ENCODE measurements around the gene SMIM12.
A peak's percentile ranks its signal among the peaks of the same experiment; 100 is the strongest.

Gene SMIM12, protein sequence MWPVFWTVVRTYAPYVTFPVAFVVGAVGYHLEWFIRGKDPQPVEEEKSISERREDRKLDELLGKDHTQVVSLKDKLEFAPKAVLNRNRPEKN

DNA sequence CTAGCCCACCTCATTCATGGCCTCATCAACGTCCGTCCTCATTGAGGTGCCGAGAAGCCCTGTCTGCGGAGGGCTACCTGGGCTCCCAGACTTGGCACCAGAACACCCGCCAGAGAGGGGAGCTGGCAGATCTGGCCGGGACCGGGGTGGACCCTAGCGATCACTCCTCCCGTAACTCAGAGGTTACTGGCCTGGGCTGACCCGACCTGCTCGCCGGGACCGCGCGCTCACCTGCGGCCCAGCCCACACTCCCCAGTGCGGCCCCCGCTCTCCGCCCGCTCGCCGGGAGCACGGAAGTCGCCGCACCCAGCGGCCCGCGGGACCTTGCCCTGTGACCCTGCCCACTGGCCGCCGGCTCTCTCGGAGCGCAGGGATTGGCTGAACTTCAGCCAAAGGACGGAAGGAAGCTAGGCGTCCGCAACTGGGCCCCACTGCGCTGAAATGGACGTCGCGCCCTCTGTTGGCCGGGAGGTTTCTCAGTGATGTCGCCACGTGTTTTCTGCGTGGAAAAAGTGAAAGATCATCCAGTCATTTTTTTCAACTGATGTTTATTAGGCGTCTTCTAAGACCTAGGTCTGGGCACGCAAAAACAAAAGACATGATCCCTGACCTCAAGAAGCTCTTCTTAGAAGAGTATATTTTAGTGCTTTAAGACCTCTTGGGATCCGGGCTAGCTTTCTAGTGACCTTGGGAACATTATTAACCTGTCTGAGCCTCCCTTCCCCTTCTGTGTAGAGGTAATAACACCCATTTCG lies at the start of gene SMIM12:
TSS of gene SMIM12 (minus strand) at position 304 of the 755 bp plus-strand sequence. CDS start 3,772 bp downstream, outside the sequence.
- peak; percentile 87 for DNase-seq

DNA sequence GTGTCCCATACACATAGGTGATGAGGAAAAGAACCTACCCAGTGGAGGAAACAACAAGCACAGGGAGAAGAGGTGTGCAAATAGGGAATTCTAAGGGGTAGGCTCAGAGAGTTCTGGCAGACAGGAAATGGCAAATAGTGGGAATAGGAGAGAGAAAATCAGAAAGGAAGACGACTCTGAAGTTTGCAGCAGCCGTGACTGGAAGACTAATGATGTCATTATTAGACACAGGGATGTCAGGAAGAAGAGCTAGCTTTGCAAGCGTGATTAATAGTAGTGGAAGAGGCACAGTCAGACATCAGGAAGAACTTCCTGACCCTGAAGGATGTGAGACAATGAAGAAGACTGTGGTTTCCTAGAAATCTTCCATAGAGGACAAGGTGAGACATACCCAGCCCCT lies 48.8 kb upstream of the SMIM12 start:
- DNase-seq: no peak

DNA sequence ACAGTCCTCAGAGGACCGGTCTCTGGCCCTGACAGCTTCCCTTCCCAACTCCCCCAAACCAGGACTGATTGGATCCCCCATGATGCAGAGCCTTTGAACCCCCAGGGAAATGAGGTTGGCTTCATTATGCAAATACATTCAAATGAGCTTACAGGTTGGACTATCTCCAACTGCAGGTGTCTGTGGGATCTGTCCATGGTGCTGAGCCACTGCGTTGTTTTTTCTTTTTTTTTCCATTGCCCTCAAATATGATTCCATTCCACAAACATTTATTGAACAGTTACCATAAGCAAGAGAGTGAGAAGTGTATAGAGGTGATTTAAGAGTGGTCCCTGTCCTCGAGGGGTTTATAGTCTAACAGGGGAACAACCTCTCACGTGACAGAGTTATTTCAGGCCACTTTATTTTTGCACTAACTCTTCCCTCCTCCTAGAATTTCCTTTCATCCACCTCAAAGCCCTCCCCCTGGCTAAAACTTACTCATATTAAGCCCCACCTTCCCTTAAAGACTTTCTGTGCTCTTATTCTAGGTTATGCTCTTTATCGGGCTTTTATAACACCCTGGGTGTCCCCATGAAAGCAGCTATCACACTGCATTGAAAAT lies 48.0 kb upstream of the SMIM12 start:
- DNase-seq: no peak

GRCh38 chr1:34906756-34907155 lies 47.2 kb upstream of the SMIM12 start:
- no peak for DNase-seq

- DNase-seq: no peak
Observed at GRCh38 chr1:34906222-34906621, 46.7 kb upstream of the SMIM12 start.

DNA sequence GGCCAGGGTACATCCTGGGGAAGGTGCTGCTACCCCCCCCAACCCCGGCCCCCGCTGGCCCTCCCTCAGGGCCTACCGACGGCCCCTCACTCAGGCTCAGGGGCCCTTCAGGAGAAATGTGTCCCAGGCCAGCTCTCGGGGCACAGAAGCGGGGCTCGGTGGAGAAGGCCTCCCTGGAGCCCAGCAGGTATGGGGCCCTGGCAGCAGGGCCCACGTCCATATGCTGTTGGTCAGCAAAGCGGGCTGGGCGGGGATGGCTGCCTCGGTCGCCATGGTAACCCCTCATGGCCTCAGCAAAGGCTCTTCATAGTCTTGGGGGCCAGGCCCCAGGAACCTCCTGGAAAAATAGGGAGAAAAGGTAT lies 45.5 kb upstream of the SMIM12 start:
- DNase-seq: no peak

DNA sequence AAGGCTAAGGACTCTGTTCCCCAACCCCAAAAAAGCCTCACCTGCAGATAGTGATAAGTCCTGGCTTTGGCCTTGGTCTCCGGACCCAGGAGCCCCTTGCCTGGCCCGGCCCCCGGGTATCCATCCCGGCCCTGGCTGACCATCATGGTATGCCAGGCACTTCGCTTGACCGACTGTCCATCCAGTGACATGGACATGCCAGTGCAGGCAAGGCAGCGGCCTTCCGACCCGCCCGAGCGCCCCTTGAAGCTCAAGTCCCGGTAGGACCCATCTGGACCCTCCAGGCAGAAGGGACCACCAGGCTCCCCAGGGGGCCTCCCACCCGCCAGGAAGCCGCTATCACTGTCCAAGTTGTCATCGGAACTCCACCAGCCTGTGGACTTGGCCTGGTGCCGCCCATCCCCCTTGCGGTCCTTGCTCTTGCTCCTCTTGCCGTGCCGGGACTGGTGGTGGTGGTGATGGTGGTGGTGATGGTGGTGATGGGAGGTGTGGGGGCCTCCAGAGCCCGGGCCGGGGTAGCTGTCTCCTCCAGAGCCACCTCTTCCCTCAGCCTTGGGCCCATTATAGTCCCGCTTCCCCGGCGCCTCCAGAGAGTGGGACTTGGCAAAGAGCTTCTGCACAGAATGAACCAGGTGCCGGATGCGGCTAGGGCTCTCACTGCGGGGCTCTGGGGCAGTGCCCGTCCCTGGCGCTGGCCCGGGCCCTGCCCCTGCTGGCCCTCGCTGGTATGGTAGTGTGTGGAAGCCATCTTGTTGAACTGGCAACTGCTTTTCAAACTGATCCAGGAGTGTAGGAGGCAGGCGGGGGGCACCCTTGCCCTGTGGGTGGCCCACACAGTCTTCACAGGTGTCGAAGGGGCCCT lies 44.9 kb upstream of the SMIM12 start:
- no peak for DNase-seq

- no peak for DNase-seq
Observed at GRCh38 chr1:34901919-34902318, 42.4 kb upstream of the SMIM12 start.

GRCh38 chr1:34900775-34901502 lies 41.4 kb upstream of the SMIM12 start:
- DNase-seq: no peak

- no peak for DNase-seq
Observed at GRCh38 chr1:34899906-34900305, 40.4 kb upstream of the SMIM12 start.

GRCh38 chr1:34899471-34899870 lies 39.9 kb upstream of the SMIM12 start:
- DNase-seq: no peak

- DNase-seq: no peak
Observed at GRCh38 chr1:34898330-34898761, 38.8 kb upstream of the SMIM12 start.

DNA sequence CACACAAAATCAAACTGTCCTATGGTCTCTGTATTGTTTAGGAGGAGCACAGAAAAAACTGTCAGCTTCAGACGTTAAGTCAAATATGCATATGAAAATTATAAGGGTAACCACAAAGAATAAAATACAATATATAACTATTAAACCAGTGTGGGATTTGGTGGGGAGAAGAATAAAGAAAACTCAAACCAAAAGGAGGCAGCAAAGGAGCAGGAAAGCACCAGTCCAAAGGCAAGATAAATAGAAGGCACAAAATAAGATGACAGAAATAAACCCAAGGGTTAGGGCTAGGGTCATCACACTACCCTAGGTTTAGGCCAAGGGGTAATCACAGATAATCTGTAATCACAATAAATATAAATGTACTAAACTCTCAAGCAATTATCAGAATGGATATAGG lies 37.1 kb upstream of the SMIM12 start:
- no peak for DNase-seq

DNA sequence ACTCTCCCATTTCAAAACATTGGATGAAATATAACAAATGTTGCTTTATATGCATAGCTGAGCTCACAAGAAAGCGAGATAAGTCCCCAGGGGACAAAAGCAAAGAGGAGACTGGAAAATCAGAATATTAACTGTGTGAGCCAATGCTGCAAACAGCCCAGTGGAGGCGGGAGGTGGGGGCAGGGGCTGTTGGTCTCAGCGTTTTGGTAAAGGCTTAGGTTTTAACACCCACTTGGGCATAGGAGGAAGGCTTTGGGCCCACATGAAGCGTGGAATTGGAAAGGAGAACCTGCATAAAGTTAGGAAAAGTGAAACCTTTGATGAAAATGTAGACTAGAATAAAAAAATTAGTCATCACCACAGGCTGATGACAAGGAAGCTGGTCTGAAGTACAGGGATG lies 30.2 kb upstream of the SMIM12 start:
- DNase-seq: no peak

DNA sequence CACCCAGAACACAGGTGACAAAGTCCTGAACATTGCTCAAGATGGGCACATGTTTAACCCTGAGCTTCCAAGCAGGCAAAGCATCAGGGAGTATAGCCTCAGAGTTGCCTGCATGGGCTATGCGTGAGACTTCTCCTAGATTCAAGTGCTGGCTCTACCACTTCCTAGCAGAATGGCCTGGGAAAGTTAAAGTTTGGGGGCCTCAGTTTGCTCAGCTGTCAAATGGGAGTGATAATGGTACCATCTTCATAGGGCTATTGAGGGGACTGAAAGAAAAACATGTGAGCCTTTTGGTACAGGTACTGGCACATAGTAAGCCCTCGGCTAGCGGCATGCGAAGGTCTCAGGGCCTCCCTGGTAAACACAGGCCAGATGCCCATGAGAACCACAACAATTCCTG lies 28.0 kb upstream of the SMIM12 start:
- no peak for DNase-seq

- no peak for DNase-seq
Observed at GRCh38 chr1:34885405-34886247, 26.1 kb upstream of the SMIM12 start.

GRCh38 chr1:34884961-34885360 lies 25.4 kb upstream of the SMIM12 start:
- no peak for DNase-seq

- DNase-seq: no peak
Observed at GRCh38 chr1:34884536-34884935, 25.0 kb upstream of the SMIM12 start.

GRCh38 chr1:34879230-34879629 lies 19.7 kb upstream of the SMIM12 start:
- DNase-seq: no peak

- no peak for DNase-seq
Observed at GRCh38 chr1:34876406-34876805, 16.9 kb upstream of the SMIM12 start.

DNA sequence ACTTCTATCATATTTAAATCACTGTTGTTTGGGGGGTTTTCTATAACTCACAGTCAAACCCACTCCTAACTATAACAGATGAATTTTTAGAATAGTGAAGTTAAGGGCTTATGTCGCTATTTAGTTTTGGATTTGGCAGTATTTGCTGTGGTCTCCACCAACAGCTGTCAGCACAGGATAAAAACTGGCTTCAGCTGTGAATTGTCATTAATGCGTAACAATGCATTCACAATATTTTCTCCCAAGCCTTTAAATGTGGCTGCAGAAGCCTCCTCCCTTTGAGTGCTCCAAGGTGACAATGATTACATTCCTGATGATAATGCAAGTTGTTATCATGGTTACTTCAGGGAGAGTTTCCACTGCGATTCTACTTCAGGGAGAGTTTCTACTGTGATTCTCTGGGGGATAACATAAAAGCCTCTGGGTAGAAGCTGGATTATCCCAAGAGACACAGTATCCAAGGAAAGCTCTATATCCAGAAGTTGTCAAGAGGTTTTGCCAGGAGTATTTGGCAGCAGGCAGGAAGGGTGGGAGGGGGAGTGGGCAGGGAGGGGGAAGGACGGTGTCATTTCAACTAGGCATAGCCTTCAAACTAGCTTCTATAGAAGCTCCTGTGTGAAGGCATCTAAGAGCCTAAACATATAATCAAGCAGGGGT lies 14.9 kb upstream of the SMIM12 start:
- no peak for DNase-seq

Measured in NCI-H446 treated with DMSO at 0.1 percent for 48 hours (cell line).